Activated naive CD4-positive, alpha-beta T cell treated with Interleukin-2 at 50 U/mL for 16 hours (primary cell): ENCODE results near the gene TBL1X.
A peak's percentile ranks its signal among the peaks of the same experiment; 100 is the strongest.

Experiments used
- DNase-seq: peaks from one replicate; pipeline ENCODE4 v3.0.0-alpha.2; 2020

The TBL1X gene

GRCh38 chrX:9676738-9677097 lies 211.9 kb downstream of the TBL1X start:
- DNase-seq = no peak

GRCh38 chrX:9677098-9677739 lies 212.4 kb downstream of the TBL1X start:
- DNase-seq = peak; percentile 31

GRCh38 chrX:9678215-9678965 lies 213.5 kb downstream of the TBL1X start:
- no peak for DNase-seq

GRCh38 chrX:9681011-9681410 lies 216.2 kb downstream of the TBL1X start:
- DNase-seq = no peak

GRCh38 chrX:9681422-9681821 lies 216.6 kb downstream of the TBL1X start:
- no peak for DNase-seq

GRCh38 chrX:9682456-9682855 lies 217.6 kb downstream of the TBL1X start:
- no peak for DNase-seq

GRCh38 chrX:9682861-9683260 lies 218.0 kb downstream of the TBL1X start:
- DNase-seq = no peak

GRCh38 chrX:9683350-9683749 lies 218.5 kb downstream of the TBL1X start:
- no peak for DNase-seq

GRCh38 chrX:9687899-9688298 lies 223.0 kb downstream of the TBL1X start:
- no peak for DNase-seq

GRCh38 chrX:9688833-9689232 lies 224.0 kb downstream of the TBL1X start:
- DNase-seq = no peak

- DNase-seq = no peak
Measured at GRCh38 chrX:9690046-9690445, 225.2 kb downstream of the TBL1X start.

GRCh38 chrX:9693307-9694001 lies 228.6 kb downstream of the TBL1X start:
- DNase-seq = no peak

- DNase-seq = no peak
Measured at GRCh38 chrX:9698576-9698975, 233.7 kb downstream of the TBL1X start.

GRCh38 chrX:9700555-9700954 lies 235.7 kb downstream of the TBL1X start:
- no peak for DNase-seq

GRCh38 chrX:9701790-9702189 lies 236.9 kb downstream of the TBL1X start:
- no peak for DNase-seq

- no peak for DNase-seq
Measured at GRCh38 chrX:9703406-9703805, 238.5 kb downstream of the TBL1X start.

GRCh38 chrX:9704876-9705465 lies 240.1 kb downstream of the TBL1X start:
- no peak for DNase-seq

- no peak for DNase-seq
Measured at GRCh38 chrX:9706421-9706820, 241.6 kb downstream of the TBL1X start.

GRCh38 chrX:9707306-9708033 lies 242.6 kb downstream of the TBL1X start:
- no peak for DNase-seq

- DNase-seq = no peak
Measured at GRCh38 chrX:9708086-9708485, 243.2 kb downstream of the TBL1X start.

- DNase-seq = peak; percentile 74
Measured at GRCh38 chrX:9708923-9709553, 244.2 kb downstream of the TBL1X start.

GRCh38 chrX:9710332-9710731 lies 245.5 kb downstream of the TBL1X start:
- no peak for DNase-seq

GRCh38 chrX:9717376-9717775 lies 252.5 kb downstream of the TBL1X start:
- no peak for DNase-seq
